A673 (cell line): ENCODE data around the gene PLA2G4C. TPM values are rescaled to one million over a fixed set of nuclear protein-coding genes. Genes with fewer than 3 reads are reported as not detected.

Source experiments
- BruUV-seq: library from RNA; stranded (reverse); fragments of 400-500 nt; replicated peaks from 2 replicates; lab custom pipeline; 2021; lab: Mats Ljungman, UMichigan
- CTCF ChIA-PET: fragments of 300-600 bp; sonication (Branson Sonifier 250); formaldehyde crosslinking; loops from one replicate; lab custom pipeline; 2022; ENCODE audit warnings: antibody characterized with exemption; lab: Charles Lee
- POLR2A ChIA-PET: fragments of 300-600 bp; sonication (Branson Sonifier 250); formaldehyde crosslinking; loops from one replicate; lab custom pipeline; 2022; ENCODE audit warnings: antibody characterized with exemption; ENCODE audit not compliant: low non-redundant PET; lab: Charles Lee
- DNase-seq: peaks from one replicate; pipeline ENCODE4 v3.0.0-alpha.2; 2015; ENCODE audit warnings: low spot score
- H3K27ac ChIP-seq: fragments of 200-600 bp; sonication (generic); 2 replicates; pipeline ENCODE4 v1.5.1; 2016; ENCODE audit warnings: mixed run types, low read depth, mild to moderate bottlenecking, mixed read lengths, antibody characterized with exemption, low read length; ENCODE audit not compliant: poor library complexity, severe bottlenecking
- H3K27me3 ChIP-seq: fragments of 200-600 bp; sonication (generic); replicated peaks from 2 replicates; pipeline ENCODE4 v1.6.1; 2017; ENCODE audit warnings: mixed run types, low read depth, mild to moderate bottlenecking, mixed read lengths, antibody characterized with exemption, low read length; ENCODE audit not compliant: insufficient read depth, poor library complexity
- H3K36me3 ChIP-seq: fragments of 200-600 bp; sonication (generic); 2 replicates; pipeline ENCODE4 v1.6.1; 2016; ENCODE audit warnings: mixed run types, mild to moderate bottlenecking, mixed read lengths, antibody characterized with exemption, low read length; ENCODE audit not compliant: insufficient read depth, poor library complexity, severe bottlenecking
- H3K4me1 ChIP-seq: fragments of 200-600 bp; sonication (generic); 2 replicates; pipeline ENCODE4 v1.6.1; 2017; ENCODE audit warnings: mixed run types, mild to moderate bottlenecking, mixed read lengths, antibody characterized with exemption, low read length; ENCODE audit not compliant: insufficient read depth, poor library complexity, severe bottlenecking
- H3K4me3 ChIP-seq: fragments of 200-600 bp; sonication (generic); 2 replicates; pipeline ENCODE4 v1.5.1; 2016; ENCODE audit warnings: low read depth, mixed run types, mild to moderate bottlenecking, mixed read lengths, low read length; ENCODE audit not compliant: poor library complexity, severe bottlenecking
- H3K9me3 ChIP-seq: fragments of 200-600 bp; sonication (generic); 2 replicates; pipeline ENCODE4 v1.6.1; 2016; ENCODE audit warnings: mixed run types, low read depth, mild to moderate bottlenecking, mixed read lengths, antibody characterized with exemption, low read length; ENCODE audit not compliant: poor library complexity, severe bottlenecking
- CTCF ChIP-seq: fragments of 300-800, 200-600 bp; sonication (generic); conservative IDR thresholded peaks from 2 replicates; pipeline ENCODE4 v1.5.1; 2017; ENCODE audit warnings: low read depth, mild to moderate bottlenecking, antibody characterized with exemption, low read length, moderate library complexity, mixed read lengths
- EZH2 ChIP-seq: fragments of 200-600 bp; sonication (generic); IDR thresholded peaks from 2 replicates; pipeline ENCODE4 v1.6.1; 2017; ENCODE audit warnings: borderline replicate concordance, low read depth, mild to moderate bottlenecking, mixed read lengths, antibody characterized with exemption, low read length; ENCODE audit not compliant: poor library complexity, severe bottlenecking
- intact Hi-C: fragments of 100-400 bp; cut with micrococcal nuclease; formaldehyde crosslinking; loops from one replicate; pipeline ENCODE4 v1.10.0; 2022; ENCODE audit not compliant: unreplicated experiment
- total RNA-seq: library from RNA; stranded (reverse); gene quantifications from 2 replicates; pipeline ENCODE4 v1.2.3, GENCODE V29; 2021

Gene PLA2G4C
- total RNA-seq, 1 experiment from 2014 or later: 8.2 TPM

GRCh38 chr19:48020686-48021085 lies 89.9 kb downstream of the PLA2G4C start:
- no peaks in the 10 kb centered on the region for H3K36me3 ChIP-seq
- H3K9me3 ChIP-seq: no peaks in the 10 kb centered on the region
- ChIA-PET CTCF (no interaction called here), POLR2A (no interaction called here)
- no TSS peak for BruUV-seq
- no peak for DNase-seq
- H3K4me1 ChIP-seq: no peaks in the 10 kb centered on the region
- peaks cover 15% of the 10 kb centered on the region for H3K27me3 ChIP-seq
- no peak overlapping the region for H3K4me3 ChIP-seq
- intact Hi-C loops: no loop called here
- TF ChIP-seq CTCF: no peak
- TF ChIP-seq EZH2: no peak
- no peak overlapping the region for H3K27ac ChIP-seq

GRCh38 chr19:48010932-48011758 lies 99.5 kb downstream of the PLA2G4C start:
- ChIA-PET CTCF (no interaction called here), POLR2A (no interaction called here)
- Histone ChIP-seq H3K36me3 (no peaks in the 10 kb centered on the region), H3K4me3 (no peak overlapping the region), H3K27me3 (no peaks in the 10 kb centered on the region), H3K9me3 (no peaks in the 10 kb centered on the region), H3K4me1 (no peaks in the 10 kb centered on the region), H3K27ac (no peak overlapping the region)
- no TSS peak for BruUV-seq
- TF ChIP-seq CTCF: no peak
- no peak for TF ChIP-seq EZH2
- intact Hi-C loops: no loop called here
- no peak for DNase-seq

GRCh38 chr19:48006762-48007161 lies 103.9 kb downstream of the PLA2G4C start:
- CTCF ChIA-PET: no interaction called here
- BruUV-seq: no TSS peak
- intact Hi-C loops: no loop called here
- Histone ChIP-seq H3K27me3 (no peaks in the 10 kb centered on the region), H3K4me3 (no peak overlapping the region), H3K36me3 (no peaks in the 10 kb centered on the region), H3K9me3 (no peaks in the 10 kb centered on the region), H3K27ac (no peak overlapping the region), H3K4me1 (no peaks in the 10 kb centered on the region)
- TF ChIP-seq CTCF: peak; percentile 45
- TF ChIP-seq EZH2: no peak
- POLR2A ChIA-PET: no interaction called here
- peak; percentile 19 for DNase-seq
